Motor neuron (in vitro differentiated cells): ENCODE data around the gene NRCAM. TPM values are rescaled to one million over a fixed set of nuclear protein-coding genes. Genes with fewer than 3 reads are reported as not detected.

Source experiments
- ATAC-seq, 8 experiments: fragments of 200-7000 bp; cut with Tn5 transposase; replicated peaks in 6 of 8; 2 replicates each; pipeline ENCODE4 v1.8.0; 2021; ENCODE audit warnings: mild to moderate bottlenecking in 8 of 8, moderate library complexity in 8 of 8
- H3K27ac ChIP-seq, 2 donors: fragments of 250-450 bp; sonication (Bioruptor Pico); 2 replicates each; pipeline ENCODE4 v1.9.0; 2021; ENCODE audit warnings: antibody characterized with exemption in 2 of 2, mild to moderate bottlenecking in 2 of 2, moderate library complexity in 1 of 2
- H3K4me1 ChIP-seq, 2 donors: fragments of 250-450 bp; sonication (Bioruptor Pico); replicated peaks in 1 of 2; 2 replicates each; pipeline ENCODE4 v1.6.1; 2021; ENCODE audit warnings: antibody characterized with exemption in 2 of 2, mild to moderate bottlenecking in 2 of 2, moderate library complexity in 1 of 2
- H3K4me3 ChIP-seq, 5 donors: fragments of 250-450 bp; sonication (Bioruptor Pico); 2 replicates each; pipeline ENCODE4 v1.9.0; 2021; ENCODE audit warnings: antibody characterized with exemption in 5 of 5, mild to moderate bottlenecking in 5 of 5, moderate library complexity in 4 of 5
- WGBS, 10 experiments: fragments of 450-650 bp; shearing (Covaris generic); methylation state at CpG; one replicate each; pipeline ENCODE4 v1.0.0; 2022; 5-methylcytosine and 5-hydroxymethylcytosine counted together
- in situ Hi-C, 9 experiments: fragments of 400-800 bp; cut with MboI; loops; one replicate each; pipeline ENCODE4 v1.15.0; 2021; ENCODE audit warnings: low sequenced_read_pairs in 9 of 9, low pct_unique_long_range_greater_than_20kb in 2 of 9; ENCODE audit not compliant: unreplicated experiment in 9 of 9
- total RNA-seq, 8 experiments: library from RNA; unstranded; fragments of 300-600 nt; gene quantifications; 2 replicates each; pipeline versions ENCODE4 v1.2.3 to v1.2.4, GENCODE V29; 2022

The NRCAM gene
- total RNA-seq, 8 experiments from 2014 or later = 2.8 to 81.9 (median 53.8) TPM

DNA sequence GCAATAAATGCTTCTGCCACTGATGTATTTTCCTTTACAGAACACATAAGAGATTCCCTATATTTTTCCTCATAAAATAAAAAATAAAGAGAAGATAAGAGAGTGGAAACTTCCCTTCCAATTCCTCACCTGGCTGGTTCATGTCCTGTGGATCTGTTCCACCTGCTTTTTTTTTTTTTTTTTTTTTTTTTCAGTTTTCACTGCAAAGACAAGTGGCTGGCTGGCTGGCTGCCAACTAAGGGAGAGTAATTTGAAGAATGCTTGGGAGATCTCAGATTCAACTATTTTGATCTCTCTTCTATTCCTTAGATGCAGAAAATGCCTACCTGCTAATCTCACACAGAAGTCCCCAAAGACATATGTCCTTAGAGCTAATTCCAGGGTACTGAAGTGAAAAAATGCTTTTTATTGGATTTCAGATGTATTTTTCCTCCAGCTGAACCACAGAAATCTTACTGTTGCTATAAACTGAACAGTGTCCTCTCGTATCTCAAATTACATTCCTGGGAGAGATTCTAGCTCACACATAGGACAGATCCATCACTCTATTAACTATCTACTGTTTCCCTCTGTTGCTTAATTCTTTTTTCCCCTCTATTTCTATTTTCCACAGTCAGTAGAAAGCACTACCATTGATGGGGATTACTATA, 120.8 kb downstream of the NRCAM start:
- Histone ChIP-seq H3K4me1 (peaks cover 11 to 17% of the 10 kb centered on the region in 2 donors), H3K4me3 (no peak overlapping the region), H3K27ac (no peak overlapping the region)
- in situ Hi-C loops = no loop called here
- peak in 2 of 8 experiments; percentile 28 to 36 for ATAC-seq
- 0 to 100% (median 50%) methylated on average over 1 of the region's 1 CpG; no CpG with 5 or more reads in 5 of the 10 experiments for WGBS, 10 experiments

DNA sequence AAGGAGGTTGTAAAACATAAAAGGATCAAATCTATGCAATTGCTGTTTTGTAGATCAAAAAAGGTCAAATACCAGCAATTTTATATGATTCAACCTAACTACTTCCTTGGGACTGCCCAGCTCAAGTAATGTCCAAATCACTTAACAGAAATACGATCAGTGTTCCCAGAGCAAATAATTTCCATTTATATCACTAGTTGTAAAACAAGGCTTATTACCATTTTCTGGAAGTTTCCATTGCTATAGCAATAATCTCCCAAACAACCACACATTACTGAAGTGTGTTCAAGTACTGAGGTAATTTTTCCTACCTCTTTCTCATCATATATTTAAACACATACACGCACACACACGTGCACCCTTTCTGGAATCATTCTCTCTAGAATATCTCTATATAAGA, 123.3 kb downstream of the NRCAM start:
- H3K27ac ChIP-seq = no peak overlapping the region
- peak in 3 of 8 experiments; percentile 61 to 82 (median 64) for ATAC-seq
- H3K4me3 ChIP-seq = no peak overlapping the region
- in situ Hi-C loops = no loop called here
- H3K4me1 ChIP-seq = peaks cover 21 to 40% of the 10 kb centered on the region in 2 donors
- 10 to 100% (median 80%) methylated on average over 1 to 3 of the region's 3 CpGs for WGBS, 10 experiments

DNA sequence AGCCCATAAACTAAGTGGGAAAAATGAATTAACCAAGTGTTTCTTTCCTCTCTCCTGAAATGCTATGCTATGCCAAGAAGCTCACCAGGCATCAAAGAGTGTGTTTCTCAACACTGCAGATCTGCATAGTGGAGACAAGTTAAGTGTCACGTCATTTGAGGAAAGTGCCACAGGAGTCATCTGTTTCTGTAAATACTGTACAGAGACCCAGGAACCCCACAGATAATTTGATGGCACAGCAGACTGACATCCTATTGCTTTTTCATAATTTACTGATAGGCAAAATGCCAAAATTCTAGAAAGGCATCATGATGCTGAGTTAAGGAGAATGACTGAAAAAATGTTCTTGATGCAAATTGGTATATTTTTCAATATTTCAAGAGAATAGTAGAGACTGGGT, 124.3 kb downstream of the NRCAM start:
- no peak overlapping the region for H3K4me3 ChIP-seq
- peaks cover 27 to 45% of the 10 kb centered on the region in 2 donors for H3K4me1 ChIP-seq
- WGBS, 10 experiments = 17 to 100% (median 83%) methylated on average over 1 of the region's 1 CpG; no CpG with 5 or more reads in 5 of the 10 experiments
- H3K27ac ChIP-seq = no peak overlapping the region
- in situ Hi-C loops = no loop called here
- ATAC-seq = peak in 1 of 8 experiments; percentile 22

- in situ Hi-C loops = no loop called here
- Histone ChIP-seq H3K4me1 (peaks cover 27 to 43% of the 10 kb centered on the region in 2 donors), H3K27ac (no peak overlapping the region), H3K4me3 (no peak overlapping the region)
- ATAC-seq = peak in 3 of 8 experiments; percentile 26 to 43 (median 37)
- WGBS, 10 experiments = 7 to 89% (median 67%) methylated on average over 1 to 6 of the region's 6 CpGs; no CpG with 5 or more reads in 1 of the 10 experiments
These were observed 126.0 kb downstream of the NRCAM start for GRCh38 chr7:108330227-108330626.

GRCh38 chr7:108329514-108329913, 126.7 kb downstream of the NRCAM start:
- ATAC-seq = peak in 5 of 8 experiments; percentile 48 to 69 (median 61)
- Histone ChIP-seq H3K4me3 (no peak overlapping the region), H3K27ac (peak overlapping the region in 1 of 2 donors; percentile 60), H3K4me1 (peaks cover 33 to 45% of the 10 kb centered on the region in 2 donors)
- WGBS, 10 experiments = 8 to 93% (median 50%) methylated on average over 1 to 2 of the region's 2 CpGs
- in situ Hi-C loops = no loop called here

GRCh38 chr7:108328174-108328651, 128.0 kb downstream of the NRCAM start:
- ATAC-seq = peak in 6 of 8 experiments; percentile 37 to 73 (median 68)
- no peak overlapping the region for H3K27ac ChIP-seq
- 0 to 100% (median 8%) methylated on average over 1 to 2 of the region's 2 CpGs; no CpG with 5 or more reads in 2 of the 10 experiments for WGBS, 10 experiments
- in situ Hi-C loops = no loop called here
- H3K4me1 ChIP-seq = peaks cover 46 to 58% of the 10 kb centered on the region in 2 donors
- peak overlapping the region in 1 of 5 donors; percentile 5 for H3K4me3 ChIP-seq

- in situ Hi-C loops = no loop called here
- Histone ChIP-seq H3K4me3 (no peak overlapping the region), H3K4me1 (peaks cover 50 to 66% of the 10 kb centered on the region in 2 donors), H3K27ac (no peak overlapping the region)
- no peak for ATAC-seq
These were observed 128.9 kb downstream of the NRCAM start for GRCh38 chr7:108327353-108327752.

- no peak overlapping the region for H3K27ac ChIP-seq
- in situ Hi-C loops = no loop called here
- ATAC-seq = no peak
- H3K4me3 ChIP-seq = no peak overlapping the region
- H3K4me1 ChIP-seq = peaks cover 50 to 69% of the 10 kb centered on the region in 2 donors
- 17 to 73% (median 39%) methylated on average over 1 to 2 of the region's 2 CpGs; no CpG with 5 or more reads in 2 of the 10 experiments for WGBS, 10 experiments
These were observed 129.3 kb downstream of the NRCAM start for GRCh38 chr7:108326938-108327337.

DNA sequence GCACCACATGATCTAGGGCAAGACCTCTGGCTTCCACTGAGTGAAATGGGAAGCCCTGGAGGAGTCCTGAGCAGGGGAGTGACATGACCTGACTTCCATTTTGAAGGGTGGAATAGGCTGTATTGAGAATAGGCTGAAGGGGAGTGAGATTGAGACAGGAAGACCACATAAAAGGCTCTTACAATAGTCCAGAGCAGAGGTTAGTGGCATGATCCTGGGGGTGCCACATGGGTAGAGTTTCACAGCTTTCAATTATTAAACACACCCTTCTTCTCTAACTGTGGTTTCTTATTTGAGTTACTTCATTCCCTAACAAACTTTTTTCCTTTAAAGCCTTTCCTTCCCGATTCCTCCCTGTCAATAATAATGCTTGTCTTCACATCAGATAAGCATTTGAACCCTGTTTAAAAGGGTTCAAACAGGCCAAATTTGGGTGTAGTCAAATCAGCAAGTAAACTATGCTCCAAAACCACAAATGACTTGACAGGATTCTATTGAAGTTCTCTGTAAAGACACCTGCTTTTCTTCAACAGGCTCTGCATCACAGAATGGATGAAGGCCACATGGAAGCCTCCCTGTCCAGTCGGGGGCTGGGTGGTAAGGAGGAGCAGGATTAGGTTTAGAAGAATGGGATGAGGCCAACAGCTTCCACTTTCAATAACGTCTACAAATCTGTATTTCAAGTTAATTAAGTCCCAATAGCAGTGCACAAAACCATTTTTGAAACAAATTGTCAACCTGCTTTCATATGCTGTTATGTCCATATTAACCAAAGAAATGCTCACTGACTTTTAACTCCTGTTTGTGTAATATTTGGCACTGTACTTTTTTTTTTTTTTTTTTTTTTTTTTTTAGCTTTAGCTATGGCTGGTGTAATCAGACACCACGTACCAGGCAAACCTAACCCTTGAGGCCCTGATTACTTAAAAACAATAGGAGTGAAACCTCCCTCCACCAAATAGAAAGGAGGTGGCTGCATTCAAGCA, 131.9 kb downstream of the NRCAM start:
- H3K27ac ChIP-seq = no peak overlapping the region
- in situ Hi-C loops = no loop called here
- WGBS, 10 experiments = 32 to 80% (median 57%) methylated on average over 2 to 4 of the region's 4 CpGs
- peak in 1 of 8 experiments; percentile 30 for ATAC-seq
- no peak overlapping the region for H3K4me3 ChIP-seq
- peaks cover 45 to 56% of the 10 kb centered on the region in 2 donors for H3K4me1 ChIP-seq

- ATAC-seq = peak in 7 of 8 experiments; percentile 25 to 85 (median 41)
- H3K27ac ChIP-seq = no peak overlapping the region
- in situ Hi-C loops = no loop called here
- H3K4me1 ChIP-seq = peaks cover 40 to 46% of the 10 kb centered on the region in 2 donors
- no peak overlapping the region for H3K4me3 ChIP-seq
- WGBS, 10 experiments = 0 to 39% (median 30%) methylated on average over 2 to 4 of the region's 4 CpGs; no CpG with 5 or more reads in 3 of the 10 experiments
These were observed 133.1 kb downstream of the NRCAM start for GRCh38 chr7:108322925-108323832.

DNA sequence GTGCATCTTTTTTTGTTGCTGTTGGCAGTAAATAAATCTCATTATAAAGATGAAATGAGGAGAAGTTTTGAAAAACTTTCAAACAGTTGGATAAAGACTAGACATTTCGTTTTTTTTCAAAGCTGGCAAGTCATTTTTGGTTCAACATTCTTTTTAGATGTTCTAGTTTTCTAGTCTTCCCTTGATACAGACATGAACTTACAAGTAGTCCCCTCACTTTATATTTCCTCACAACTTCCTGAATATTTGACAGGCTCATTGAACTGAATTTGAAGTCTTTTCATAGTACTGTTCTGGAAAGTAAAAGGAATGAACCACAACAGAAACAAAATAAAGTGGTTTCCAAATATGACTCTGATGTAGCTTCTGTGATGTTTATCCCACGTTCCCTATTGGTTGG, 134.2 kb downstream of the NRCAM start:
- in situ Hi-C loops = no loop called here
- H3K4me3 ChIP-seq = no peak overlapping the region
- no peak for ATAC-seq
- H3K27ac ChIP-seq = no peak overlapping the region
- 17 to 100% (median 82%) methylated on average over 1 to 2 of the region's 2 CpGs for WGBS, 10 experiments
- H3K4me1 ChIP-seq = peaks cover 35 to 39% of the 10 kb centered on the region in 2 donors

DNA sequence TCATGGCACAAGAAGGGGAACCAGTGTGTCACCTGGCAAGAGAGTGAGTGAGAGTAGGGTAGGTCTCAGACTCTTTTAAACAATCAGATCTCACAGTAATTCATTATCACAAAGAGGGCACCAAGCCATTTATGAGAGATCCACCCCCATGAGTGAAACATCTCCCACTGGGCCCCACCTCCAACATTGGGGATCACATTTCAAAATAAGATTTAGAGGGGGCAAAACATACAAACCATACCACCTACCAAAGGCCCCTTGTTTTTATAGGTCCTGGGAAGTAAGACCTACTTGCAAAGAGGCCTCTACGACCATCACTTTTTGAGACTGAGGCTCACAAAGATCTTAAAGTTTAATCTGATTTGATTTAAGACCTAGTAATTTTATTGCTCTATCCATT, 134.9 kb downstream of the NRCAM start:
- H3K4me1 ChIP-seq = peaks cover 28 to 32% of the 10 kb centered on the region in 2 donors
- ATAC-seq = no peak
- no peak overlapping the region for H3K4me3 ChIP-seq
- no peak overlapping the region for H3K27ac ChIP-seq
- in situ Hi-C loops = no loop called here
- WGBS, 10 experiments = 100% methylated on average over 1 of the region's 1 CpG; no CpG with 5 or more reads in 4 of the 10 experiments
